H9 (cell line): ENCODE data around the gene MRPS15. TPM values are rescaled to one million over a fixed set of nuclear protein-coding genes. Genes with fewer than 3 reads are reported as not detected.

Experiments
- DNase-seq: peaks from one replicate; pipeline ENCODE4 v3.0.0-alpha.2; 2017
- H2AFZ ChIP-seq: one replicate; pipeline ENCODE4 v1.6.1; 2013; ENCODE audit warnings: mild to moderate bottlenecking, low read length, control low read depth, moderate library complexity
- H2AK5ac ChIP-seq: 2 replicates; pipeline ENCODE4 v1.6.1; 2013; ENCODE audit warnings: low read length, control low read depth, mixed read lengths; ENCODE audit not compliant: insufficient read length
- H2BK120ac ChIP-seq: one replicate; pipeline ENCODE4 v1.6.1; 2013; ENCODE audit warnings: low read depth, mild to moderate bottlenecking, low read length, control low read depth, inconsistent platforms; ENCODE audit not compliant: poor library complexity, severe bottlenecking
- H2BK12ac ChIP-seq: 2 replicates; pipeline ENCODE4 v1.6.1; 2013; ENCODE audit warnings: low read length, control low read depth, mixed read lengths, low read depth; ENCODE audit not compliant: insufficient read length
- H2BK15ac ChIP-seq: 2 replicates; pipeline ENCODE4 v1.6.1; 2013; ENCODE audit warnings: low read depth, low read length, control low read depth
- H2BK20ac ChIP-seq: one replicate; pipeline ENCODE4 v1.6.1; 2013; ENCODE audit warnings: low read depth, mild to moderate bottlenecking, low read length, control low read depth, inconsistent platforms; ENCODE audit not compliant: poor library complexity, severe bottlenecking
- H2BK5ac ChIP-seq: 2 replicates; pipeline ENCODE4 v1.6.1; 2013; ENCODE audit warnings: low read length, control low read depth, mixed read lengths; ENCODE audit not compliant: insufficient read length
- H3K14ac ChIP-seq: 2 replicates; pipeline ENCODE4 v1.6.1; 2013; ENCODE audit warnings: low read length, control low read depth; ENCODE audit not compliant: insufficient read depth
- H3K18ac ChIP-seq: 2 replicates; pipeline ENCODE4 v1.6.1; 2013; ENCODE audit warnings: low read depth, mild to moderate bottlenecking, mixed read lengths, low read length, control low read depth; ENCODE audit not compliant: insufficient read length
- H3K23ac ChIP-seq: 2 replicates; pipeline ENCODE4 v1.6.1; 2013; ENCODE audit warnings: low read length, control low read depth, mixed read lengths, low read depth; ENCODE audit not compliant: insufficient read length
- H3K23me2 ChIP-seq: 2 replicates; pipeline ENCODE4 v1.6.1; 2013; ENCODE audit warnings: low read depth, mild to moderate bottlenecking, mixed read lengths, low read length, control low read depth; ENCODE audit not compliant: insufficient read length, poor library complexity, severe bottlenecking
- H3K27ac ChIP-seq: 2 replicates; pipeline ENCODE4 v1.5.1; 2013; ENCODE audit warnings: low read length, control low read depth, mixed read lengths, low read depth; ENCODE audit not compliant: insufficient read length
- H3K27me3 ChIP-seq: 2 replicates; pipeline ENCODE4 v1.6.1; 2013; ENCODE audit warnings: low read length, control low read depth, inconsistent platforms; ENCODE audit not compliant: insufficient read depth
- H3K4ac ChIP-seq: 2 replicates; pipeline ENCODE4 v1.6.1; 2013; ENCODE audit warnings: low read depth, mild to moderate bottlenecking, control low read depth, inconsistent platforms, low read length, moderate library complexity
- H3K4me1 ChIP-seq: 2 replicates; pipeline ENCODE4 v1.6.1; 2013; ENCODE audit warnings: low read length, control low read depth, inconsistent platforms; ENCODE audit not compliant: insufficient read depth
- H3K4me2 ChIP-seq: 2 replicates; pipeline ENCODE4 v1.6.1; 2013; ENCODE audit warnings: low read length, control low read depth, mixed read lengths; ENCODE audit not compliant: insufficient read length, insufficient read depth
- H3K56ac ChIP-seq: 2 replicates; pipeline ENCODE4 v1.6.1; 2013; ENCODE audit warnings: low read depth, mild to moderate bottlenecking, mixed read lengths, low read length, control low read depth; ENCODE audit not compliant: insufficient read length
- H3K79me1 ChIP-seq: 2 replicates; pipeline ENCODE4 v1.6.1; 2013; ENCODE audit warnings: low read depth, mild to moderate bottlenecking, moderate library complexity, low read length, control low read depth, inconsistent platforms; ENCODE audit not compliant: insufficient read depth, poor library complexity, severe bottlenecking
- H3K79me2 ChIP-seq: 2 replicates; pipeline ENCODE4 v1.6.1; 2013; ENCODE audit warnings: low read length, control low read depth, inconsistent platforms; ENCODE audit not compliant: insufficient read depth
- H3K9ac ChIP-seq: 2 replicates; pipeline ENCODE4 v1.6.1; 2013; ENCODE audit warnings: low read length, control low read depth, mixed read lengths; ENCODE audit not compliant: insufficient read length; ENCODE audit errors: extremely low read depth
- H3K9me3 ChIP-seq: one replicate; pipeline ENCODE4 v1.6.1; 2013; ENCODE audit warnings: low read depth, low read length, inconsistent platforms; ENCODE audit not compliant: control insufficient read depth
- H3T11ph ChIP-seq: one replicate; pipeline ENCODE4 v1.6.1; 2013; ENCODE audit warnings: mild to moderate bottlenecking, low read length, control low read depth, inconsistent platforms
- H4K20me1 ChIP-seq: one replicate; pipeline ENCODE4 v1.6.1; 2013; ENCODE audit not compliant: control insufficient read depth, insufficient read length, insufficient read depth
- H4K5ac ChIP-seq: 2 replicates; pipeline ENCODE4 v1.6.1; 2013; ENCODE audit warnings: low read depth, mild to moderate bottlenecking, mixed read lengths, low read length, control low read depth; ENCODE audit not compliant: insufficient read length
- H4K8ac ChIP-seq: replicated peaks from 2 replicates; pipeline ENCODE4 v1.6.1; 2013; ENCODE audit warnings: low read length, control low read depth, mixed read lengths, low read depth; ENCODE audit not compliant: insufficient read length
- H4K91ac ChIP-seq: 2 replicates; pipeline ENCODE4 v1.6.1; 2013; ENCODE audit warnings: low read depth, mild to moderate bottlenecking, moderate library complexity, mixed read lengths, low read length, control low read depth; ENCODE audit not compliant: insufficient read length
- H3K27ac Mint-ChIP-seq, 3 experiments: 2 replicates in 2 of 3; 3 replicates in 1 of 3; pipeline ENCODE4 v1.8.0; 2020 to 2021; ENCODE audit warnings: mixed read lengths in 3 of 3, mild to moderate bottlenecking in 1 of 3, moderate library complexity in 1 of 3
- H3K27me3 Mint-ChIP-seq: 2 replicates; pipeline ENCODE4 v1.8.0; 2021; ENCODE audit warnings: low read depth, mild to moderate bottlenecking, moderate library complexity, mixed read lengths
- H3K36me3 Mint-ChIP-seq, 3 experiments: 2 replicates in 2 of 3; 3 replicates in 1 of 3; pipeline ENCODE4 v1.8.0; 2020 to 2021; ENCODE audit warnings: low read depth in 3 of 3, mixed read lengths in 3 of 3; ENCODE audit not compliant: insufficient read depth in 1 of 3
- H3K4me1 Mint-ChIP-seq, 2 experiments: 2 replicates each; pipeline ENCODE4 v1.8.0; 2020; ENCODE audit warnings: mixed read lengths in 2 of 2
- H3K4me3 Mint-ChIP-seq, 2 experiments: 2 replicates in 1 of 2; 3 replicates in 1 of 2; pipeline ENCODE4 v1.8.0; 2020 to 2021; ENCODE audit warnings: mild to moderate bottlenecking in 2 of 2, mixed read lengths in 2 of 2, moderate library complexity in 1 of 2
- H3K9me3 Mint-ChIP-seq, 2 experiments: 2 replicates in 1 of 2; 3 replicates in 1 of 2; pipeline ENCODE4 v1.8.0; 2020; ENCODE audit warnings: mild to moderate bottlenecking in 2 of 2, mixed read lengths in 2 of 2, moderate library complexity in 1 of 2
- WGBS: extraction: QIAGEN DNeasy Blood & Tissue Kit; methylation state at CpG from one replicate; pipeline ENCODE4 v1.1.7; 2013; ENCODE audit warnings: missing lambda C conversion rate, low lambda C conversion rate, mixed read lengths; ENCODE audit not compliant: insufficient read length; ENCODE audit errors: extremely low coverage; 5-methylcytosine and 5-hydroxymethylcytosine counted together
- total RNA-seq: library from RNA; stranded (reverse); gene quantifications from 2 replicates; pipeline ENCODE4 v1.2.1, GENCODE V29; 2021
- TF ChIP-seq, protein P1 (sequence below): fragments of 200-600 bp; sonication (generic); conservative IDR thresholded peaks from 3 replicates; pipeline ENCODE4 v1.8.0; 2021; ENCODE audit warnings: antibody characterized with exemption, mild to moderate bottlenecking

The MRPS15 gene
- total RNA-seq, 1 experiment from 2014 or later = 111 TPM

DNA sequence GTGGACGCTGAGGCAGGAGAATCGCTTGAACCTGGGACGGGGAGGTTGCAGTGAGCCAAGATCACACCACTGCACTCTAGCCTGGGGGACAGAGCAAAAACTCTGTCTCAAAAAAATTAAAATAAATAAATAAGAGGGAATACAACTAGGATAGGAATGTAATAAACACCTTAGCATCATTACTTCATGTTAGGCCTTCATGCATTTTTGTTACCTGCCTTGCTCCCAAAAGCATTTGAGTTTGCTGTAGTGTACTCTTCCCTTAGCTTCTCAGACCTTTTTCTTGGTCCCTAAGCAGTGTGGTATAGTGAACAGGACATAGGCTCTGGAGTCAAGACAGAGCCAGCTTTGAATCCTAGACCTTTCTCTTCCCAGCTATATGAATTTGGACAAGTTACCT is 11.1 kb downstream of the MRPS15 start:
- Mint-ChIP-seq H3K27ac (no peak overlapping the region), H3K4me1 (peaks cover 4 to 11% of the 10 kb centered on the region in 2 experiments), H3K9me3 (no peaks in the 10 kb centered on the region; a peak in 1 of 5 replicates), H3K4me3 (no peak overlapping the region), H3K36me3 (peaks cover 14 to 34% (median 28%) of the 10 kb centered on the region in 3 experiments; a peak in 6 of 7 replicates), H3K27me3 (peaks cover 1% of the 10 kb centered on the region; the same call in 1 of the 2 replicates)
- H3K4ac ChIP-seq = no peak overlapping the region
- H4K91ac ChIP-seq = no peak overlapping the region
- no peak overlapping the region for H3T11ph ChIP-seq
- no peaks in the 10 kb centered on the region for H4K20me1 ChIP-seq
- no peak overlapping the region for H2BK12ac ChIP-seq
- DNase-seq = no peak
- H3K27ac ChIP-seq = no peak overlapping the region
- H2BK120ac ChIP-seq = no peak overlapping the region
- no peak overlapping the region for H2BK5ac ChIP-seq
- H3K4me2 ChIP-seq = no peak overlapping the region
- no peaks in the 10 kb centered on the region for H3K4me1 ChIP-seq
- no peak overlapping the region for H2AFZ ChIP-seq
- H3K27me3 ChIP-seq = no peaks in the 10 kb centered on the region
- H4K5ac ChIP-seq = no peak overlapping the region
- no peaks in the 10 kb centered on the region for H3K9me3 ChIP-seq
- no peak overlapping the region for H3K18ac ChIP-seq
- H2BK20ac ChIP-seq = no peak overlapping the region
- no peak overlapping the region for H4K8ac ChIP-seq
- no CpG with 5 or more reads among the region's 3 CpGs for WGBS
- H3K9ac ChIP-seq = no peak overlapping the region
- no peak overlapping the region for H3K14ac ChIP-seq
- H3K56ac ChIP-seq = no peak overlapping the region
- no peak overlapping the region for H3K23ac ChIP-seq
- H3K79me2 ChIP-seq = no peaks in the 10 kb centered on the region
- no peak overlapping the region for H2BK15ac ChIP-seq
- TF ChIP-seq, protein P1, sequence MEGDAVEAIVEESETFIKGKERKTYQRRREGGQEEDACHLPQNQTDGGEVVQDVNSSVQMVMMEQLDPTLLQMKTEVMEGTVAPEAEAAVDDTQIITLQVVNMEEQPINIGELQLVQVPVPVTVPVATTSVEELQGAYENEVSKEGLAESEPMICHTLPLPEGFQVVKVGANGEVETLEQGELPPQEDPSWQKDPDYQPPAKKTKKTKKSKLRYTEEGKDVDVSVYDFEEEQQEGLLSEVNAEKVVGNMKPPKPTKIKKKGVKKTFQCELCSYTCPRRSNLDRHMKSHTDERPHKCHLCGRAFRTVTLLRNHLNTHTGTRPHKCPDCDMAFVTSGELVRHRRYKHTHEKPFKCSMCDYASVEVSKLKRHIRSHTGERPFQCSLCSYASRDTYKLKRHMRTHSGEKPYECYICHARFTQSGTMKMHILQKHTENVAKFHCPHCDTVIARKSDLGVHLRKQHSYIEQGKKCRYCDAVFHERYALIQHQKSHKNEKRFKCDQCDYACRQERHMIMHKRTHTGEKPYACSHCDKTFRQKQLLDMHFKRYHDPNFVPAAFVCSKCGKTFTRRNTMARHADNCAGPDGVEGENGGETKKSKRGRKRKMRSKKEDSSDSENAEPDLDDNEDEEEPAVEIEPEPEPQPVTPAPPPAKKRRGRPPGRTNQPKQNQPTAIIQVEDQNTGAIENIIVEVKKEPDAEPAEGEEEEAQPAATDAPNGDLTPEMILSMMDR = no peak
- H2AK5ac ChIP-seq = no peak overlapping the region
- no peaks in the 10 kb centered on the region for H3K79me1 ChIP-seq
- peaks cover 9% of the 10 kb centered on the region for H3K23me2 ChIP-seq
